ENCODE measurements around the gene NRXN3.

The NRXN3 gene

GRCh38 chr14:79201564-79202207 lies 1031.5 kb downstream of the NRXN3 start:
- no peak for DNase-seq (ENCODE audit: low spot score)
- TF ChIP-seq CTCF (IDR thresholded peaks at IDR 0.05; ENCODE audit: extremely low read depth, missing control alignments): no peak

GRCh38 chr14:79204591-79204990 lies 1034.4 kb downstream of the NRXN3 start:
- no peak for DNase-seq (ENCODE audit: low spot score)
- no peak for TF ChIP-seq CTCF (IDR thresholded peaks at IDR 0.05; ENCODE audit: extremely low read depth, missing control alignments)

GRCh38 chr14:79209418-79209817 lies 1039.2 kb downstream of the NRXN3 start:
- DNase-seq (ENCODE audit: low spot score): no peak
- TF ChIP-seq CTCF (IDR thresholded peaks at IDR 0.05; ENCODE audit: extremely low read depth, missing control alignments): no peak

GRCh38 chr14:79225815-79226214 lies 1055.6 kb downstream of the NRXN3 start:
- no peak for TF ChIP-seq CTCF (IDR thresholded peaks at IDR 0.05; ENCODE audit: extremely low read depth, missing control alignments)
- no peak for DNase-seq (ENCODE audit: low spot score)

GRCh38 chr14:79229383-79229909 lies 1059.3 kb downstream of the NRXN3 start:
- no peak for DNase-seq (ENCODE audit: low spot score)
- no peak for TF ChIP-seq CTCF (IDR thresholded peaks at IDR 0.05; ENCODE audit: extremely low read depth, missing control alignments)

- DNase-seq (ENCODE audit: low spot score): no peak
- no peak for TF ChIP-seq CTCF (IDR thresholded peaks at IDR 0.05; ENCODE audit: extremely low read depth, missing control alignments)
Measured at GRCh38 chr14:79242666-79243065, 1072.5 kb downstream of the NRXN3 start.

- no peak for TF ChIP-seq CTCF (IDR thresholded peaks at IDR 0.05; ENCODE audit: extremely low read depth, missing control alignments)
- no peak for DNase-seq (ENCODE audit: low spot score)
Measured at GRCh38 chr14:79246173-79246572, 1076.0 kb downstream of the NRXN3 start.

Measured in GM20000 (cell line).